Naive thymus-derived CD8-positive, alpha-beta T cell (primary cell): ENCODE data around the gene PTCH2. TPM values are rescaled to one million over a fixed set of nuclear protein-coding genes. Genes with fewer than 3 reads are reported as not detected.

Experiments
- ATAC-seq, 2 donors: fragments of 150-1000 bp; cut with Tn5 transposase in 1 of 2; sonication (Bioruptor Pico), chemical (Tn5 transposase) in 1 of 2; 1 replicate in 1 of 2; 2 replicates in 1 of 2; pipeline ENCODE4 v1.10.0; 2021; ENCODE audit warnings: mild to moderate bottlenecking in 2 of 2, moderate library complexity in 2 of 2
- POLR2A ChIA-PET: fragments of 350-600 bp; sonication (Branson Sonifier 250); formaldehyde crosslinking; loops from one replicate; lab custom pipeline; 2021; ENCODE audit warnings: antibody characterized with exemption; lab: Charles Lee
- DNase-seq, 10 donors: peaks; one replicate each; pipeline versions ENCODE4 v3.0.0 to v3.0.0-alpha.2; 2020 to 2022
- H3K27ac Mint-ChIP-seq, 10 donors: one replicate each; pipeline ENCODE4 v1.8.0; 2020 to 2022; ENCODE audit warnings: mild to moderate bottlenecking in 10 of 10, mixed read lengths in 10 of 10, moderate library complexity in 4 of 10, inconsistent platforms in 1 of 10
- H3K27me3 Mint-ChIP-seq, 5 donors: one replicate each; pipeline ENCODE4 v1.8.0; 2021 to 2022; ENCODE audit warnings: mixed read lengths in 5 of 5
- H3K36me3 Mint-ChIP-seq, 3 donors: one replicate each; pipeline ENCODE4 v1.8.0; 2020 to 2022; ENCODE audit warnings: mixed read lengths in 3 of 3, mild to moderate bottlenecking in 2 of 3, inconsistent platforms in 1 of 3
- H3K4me1 Mint-ChIP-seq, 4 donors: one replicate each; pipeline ENCODE4 v1.8.0; 2021 to 2022; ENCODE audit warnings: mixed read lengths in 4 of 4
- H3K4me3 Mint-ChIP-seq, 10 donors: one replicate each; pipeline ENCODE4 v1.8.0; 2020 to 2022; ENCODE audit warnings: mild to moderate bottlenecking in 10 of 10, mixed read lengths in 10 of 10, moderate library complexity in 6 of 10, inconsistent platforms in 1 of 10
- H3K9me3 Mint-ChIP-seq, 9 donors: one replicate each; pipeline ENCODE4 v1.8.0; 2020 to 2022; ENCODE audit warnings: mixed read lengths in 9 of 9, mild to moderate bottlenecking in 3 of 9, inconsistent platforms in 1 of 9, moderate library complexity in 1 of 9
- polyA plus RNA-seq, 3 donors: library from polyadenylated mRNA; unstranded; fragments of 300-500 nt; fragmentation: Illumina TruSeq; gene quantifications; one replicate each; pipeline ENCODE4 v1.2.3, GENCODE V29; 2021
- total RNA-seq, 8 experiments: library from RNA in 2 of 8; stranded (reverse) in 2 of 8; gene quantifications; one replicate each; pipeline ENCODE4 v1.2.3 and lab custom pipeline; 2021 to 2026

The PTCH2 gene
- total and polyA plus RNA-seq, 5 experiments from 2014 or later = 1.6 to 2.0 TPM; not detected in 3

GRCh38 chr1:44792736-44793502, 50.1 kb downstream of the PTCH2 start:
- Mint-ChIP-seq H3K27ac (peak overlapping the region in 2 of 10 donors; percentile 34 to 37), H3K9me3 (no peaks in the 10 kb centered on the region), H3K4me1 (no peaks in the 10 kb centered on the region), H3K27me3 (no peaks in the 10 kb centered on the region), H3K4me3 (peak overlapping the region in 1 of 10 donors; percentile 32), H3K36me3 (no peaks in the 10 kb centered on the region)
- POLR2A ChIA-PET = interaction anchor here (0.8 to 11.9 kb wide), 4 partner anchors 21 to 65 kb away, joined by 3 to 100 read pairs (median 4); partner anchors contain the start of gene RNU5D-1
- ATAC-seq = no peak
- no peak for DNase-seq

- H3K27me3 Mint-ChIP-seq = no peaks in the 10 kb centered on the region
- H3K4me3 Mint-ChIP-seq = no peak overlapping the region
- H3K9me3 Mint-ChIP-seq = no peaks in the 10 kb centered on the region
- DNase-seq = no peak
- H3K36me3 Mint-ChIP-seq = no peaks in the 10 kb centered on the region
- POLR2A ChIA-PET = interaction anchor here (0.8 to 11.9 kb wide), 5 partner anchors 9 to 512 kb away, joined by 3 to 100 read pairs (median 4); partner anchors contain the start of genes HECTD3 and PLK3
- peaks cover 4 to 5% (median 4%) of the 10 kb centered on the region in 4 donors for H3K4me1 Mint-ChIP-seq
- H3K27ac Mint-ChIP-seq = peak overlapping the region in 3 of 10 donors; percentile 3 to 70 (median 65)
- ATAC-seq = no peak
Measured at GRCh38 chr1:44790968-44791801, 51.9 kb downstream of the PTCH2 start.

DNA sequence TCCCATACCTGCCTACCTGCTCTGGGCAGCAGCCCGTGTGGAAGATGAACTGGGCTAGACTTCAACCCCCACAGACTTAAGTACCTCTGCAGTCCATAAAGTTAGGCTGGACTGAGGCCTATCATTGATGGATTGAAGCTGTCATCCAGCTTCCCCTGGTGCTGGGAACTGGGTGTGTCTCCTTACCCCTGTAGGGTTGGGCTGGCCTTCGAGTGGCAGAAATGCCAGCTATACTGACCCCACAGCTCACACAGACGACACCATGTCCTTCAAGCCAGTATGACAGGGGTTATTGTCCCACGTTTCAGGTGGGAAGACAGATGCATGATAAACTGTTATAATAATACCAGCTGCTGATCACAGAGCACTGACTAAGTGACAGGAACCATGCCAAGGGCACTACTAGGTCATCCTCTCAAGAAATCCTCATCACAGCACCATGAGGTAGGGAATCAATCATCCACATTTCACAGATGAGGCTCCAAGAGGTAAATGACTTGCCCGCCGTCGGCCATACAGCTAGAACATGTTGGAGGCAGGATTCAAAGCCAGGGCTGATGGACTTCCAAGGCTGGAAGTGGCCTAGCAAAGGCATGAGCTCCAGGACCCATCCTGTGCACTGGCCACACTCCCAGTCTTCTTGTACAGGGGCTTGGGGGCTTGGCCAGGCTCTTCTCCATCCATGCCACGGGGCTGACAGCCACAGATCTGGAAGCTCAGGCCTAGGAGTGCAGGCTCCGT, 54.8 kb downstream of the PTCH2 start, which contains the start of gene BEST4:
BEST4 (minus strand) TSS at position 51 of the 741 bp plus-strand sequence. CDS start 465 bp downstream, outside the sequence.
- POLR2A ChIA-PET = interaction anchor here (0.6 to 11.9 kb wide), 9 partner anchors 12 to 198 kb away, joined by 3 to 100 read pairs (median 5); partner anchors contain the start of genes BTBD19, EIF2B3, PLK3 and RPS8
- Mint-ChIP-seq H3K36me3 (no peaks in the 10 kb centered on the region), H3K27me3 (no peaks in the 10 kb centered on the region), H3K27ac (peak within 1 kb of the TSS in 4 of 10 donors; percentile 20 to 89 (median 24)), H3K4me1 (peaks cover 16 to 29% (median 28%) of the 10 kb centered on the region in 4 donors), H3K4me3 (peak within 1 kb of the TSS in 2 of 10 donors; percentile 10 to 26), H3K9me3 (no peaks in the 10 kb centered on the region)
- ATAC-seq = no peak
- no peak for DNase-seq

DNA sequence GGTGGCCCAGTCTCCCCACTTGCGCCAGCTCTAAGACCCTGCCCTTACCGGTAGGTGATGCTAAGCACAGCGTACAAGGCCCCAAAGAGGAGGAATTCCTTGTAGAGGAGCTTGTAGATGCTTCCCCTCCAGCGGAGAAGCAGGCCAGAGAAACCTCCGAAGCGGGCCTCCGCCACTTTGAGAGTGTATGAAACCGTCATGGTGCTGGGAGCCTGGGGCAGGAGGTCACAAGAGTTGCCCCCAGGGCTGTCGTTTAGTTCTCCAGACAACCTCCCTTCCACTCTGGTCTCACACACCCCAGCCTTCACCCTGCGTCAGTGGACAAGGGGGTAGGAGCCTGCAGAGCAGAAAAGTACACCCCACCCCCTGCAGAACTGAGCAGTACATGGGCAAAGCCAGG, 55.5 kb downstream of the PTCH2 start:
- DNase-seq (no peak), ATAC-seq (no peak)
- Mint-ChIP-seq H3K36me3 (no peaks in the 10 kb centered on the region), H3K4me1 (peaks cover 16 to 34% (median 29%) of the 10 kb centered on the region in 4 donors), H3K27ac (peak overlapping the region in 1 of 10 donors; percentile 7), H3K4me3 (peak overlapping the region in 1 of 10 donors; percentile 10), H3K27me3 (no peaks in the 10 kb centered on the region), H3K9me3 (no peaks in the 10 kb centered on the region)
- POLR2A ChIA-PET = interaction anchor here (0.6 to 11.9 kb wide), 10 partner anchors 12 to 1560 kb away, joined by 3 to 100 read pairs (median 20); partner anchors contain the start of genes BTBD19, DYNLT4, EIF2B3 and HECTD3

- Mint-ChIP-seq H3K4me3 (peak overlapping the region; percentile 69 to 84 (median 80)), H3K27me3 (no peaks in the 10 kb centered on the region), H3K9me3 (no peaks in the 10 kb centered on the region), H3K36me3 (peaks cover 0 to 4% (median 0%) of the 10 kb centered on the region in 3 donors), H3K27ac (peak overlapping the region; percentile 35 to 95 (median 88)), H3K4me1 (peaks cover 16 to 34% (median 29%) of the 10 kb centered on the region in 4 donors)
- POLR2A ChIA-PET = interaction anchor here (0.5 to 11.9 kb wide), 11 partner anchors 11 to 1560 kb away, joined by 3 to 100 read pairs (median 19); partner anchors contain the start of genes BTBD19, DYNLT4, HECTD3 and PLK3
- DNase-seq (no peak), ATAC-seq (no peak)
Measured at GRCh38 chr1:44786841-44787426, 56.1 kb downstream of the PTCH2 start.

GRCh38 chr1:44786138-44786840, 56.8 kb downstream of the PTCH2 start:
- POLR2A ChIA-PET = interaction anchor here (0.5 to 11.9 kb wide), 15 partner anchors 10 to 1339 kb away, joined by 3 to 100 read pairs (median 6); partner anchors contain the start of genes BTBD19, DYNLT4, HECTD3 and PLK3
- H3K27me3 Mint-ChIP-seq = no peaks in the 10 kb centered on the region
- ATAC-seq (peak; percentile 75 to 77), DNase-seq (peak; percentile 64 to 91 (median 79))
- peaks cover 16 to 34% (median 30%) of the 10 kb centered on the region in 4 donors for H3K4me1 Mint-ChIP-seq
- peaks cover 0 to 7% (median under 1%) of the 10 kb centered on the region in 3 donors for H3K36me3 Mint-ChIP-seq
- H3K9me3 Mint-ChIP-seq = no peaks in the 10 kb centered on the region
- peak overlapping the region; percentile 35 to 95 (median 88) for H3K27ac Mint-ChIP-seq
- peak overlapping the region; percentile 69 to 84 (median 80) for H3K4me3 Mint-ChIP-seq

- no peaks in the 10 kb centered on the region for H3K27me3 Mint-ChIP-seq
- ATAC-seq (no peak), DNase-seq (no peak)
- H3K27ac Mint-ChIP-seq = peak overlapping the region; percentile 57 to 95 (median 88)
- peaks cover 16 to 34% (median 30%) of the 10 kb centered on the region in 4 donors for H3K4me1 Mint-ChIP-seq
- no peaks in the 10 kb centered on the region for H3K9me3 Mint-ChIP-seq
- POLR2A ChIA-PET = interaction anchor here (0.5 to 11.9 kb wide), 17 partner anchors 9 to 518 kb away, joined by 3 to 100 read pairs (median 5); partner anchors contain the start of genes BTBD19, DYNLT4, EIF2B3 and HECTD3
- H3K4me3 Mint-ChIP-seq = peak overlapping the region; percentile 74 to 84 (median 80)
- H3K36me3 Mint-ChIP-seq = peaks cover 0 to 13% (median 6%) of the 10 kb centered on the region in 3 donors
Measured at GRCh38 chr1:44785501-44786137, 57.4 kb downstream of the PTCH2 start.

DNA sequence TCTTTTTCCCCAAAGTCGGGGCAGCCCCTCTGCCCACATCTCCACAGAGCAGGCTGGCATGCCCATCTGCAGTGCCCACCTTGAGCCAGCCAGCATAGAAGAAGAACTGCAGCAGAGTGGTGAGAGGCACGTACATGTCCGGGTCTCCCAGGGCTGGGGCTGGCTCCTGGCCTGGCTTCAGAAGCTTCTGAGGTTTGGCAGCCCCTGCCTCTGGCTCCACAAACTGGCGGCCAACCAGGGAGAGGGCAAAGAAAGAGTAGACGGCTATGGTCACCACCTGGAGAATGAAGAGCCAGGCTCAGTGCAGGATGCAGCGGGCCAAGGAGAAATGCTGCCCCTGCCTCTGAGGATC, 58.0 kb downstream of the PTCH2 start:
- H3K27ac Mint-ChIP-seq = peak overlapping the region; percentile 66 to 95 (median 84)
- H3K36me3 Mint-ChIP-seq = peaks cover 0 to 19% (median 11%) of the 10 kb centered on the region in 3 donors
- POLR2A ChIA-PET = interaction anchor here (0.6 to 11.9 kb wide), 16 partner anchors 9 to 519 kb away, joined by 3 to 100 read pairs (median 6); partner anchors contain the start of genes BTBD19, DYNLT4, EIF2B3 and HECTD3
- ATAC-seq (peak in 1 of 2 donors; percentile 1), DNase-seq (no peak)
- H3K4me3 Mint-ChIP-seq = peak overlapping the region; percentile 70 to 84 (median 80)
- H3K27me3 Mint-ChIP-seq = no peaks in the 10 kb centered on the region
- H3K9me3 Mint-ChIP-seq = no peaks in the 10 kb centered on the region
- H3K4me1 Mint-ChIP-seq = peaks cover 16 to 34% (median 30%) of the 10 kb centered on the region in 4 donors

DNA sequence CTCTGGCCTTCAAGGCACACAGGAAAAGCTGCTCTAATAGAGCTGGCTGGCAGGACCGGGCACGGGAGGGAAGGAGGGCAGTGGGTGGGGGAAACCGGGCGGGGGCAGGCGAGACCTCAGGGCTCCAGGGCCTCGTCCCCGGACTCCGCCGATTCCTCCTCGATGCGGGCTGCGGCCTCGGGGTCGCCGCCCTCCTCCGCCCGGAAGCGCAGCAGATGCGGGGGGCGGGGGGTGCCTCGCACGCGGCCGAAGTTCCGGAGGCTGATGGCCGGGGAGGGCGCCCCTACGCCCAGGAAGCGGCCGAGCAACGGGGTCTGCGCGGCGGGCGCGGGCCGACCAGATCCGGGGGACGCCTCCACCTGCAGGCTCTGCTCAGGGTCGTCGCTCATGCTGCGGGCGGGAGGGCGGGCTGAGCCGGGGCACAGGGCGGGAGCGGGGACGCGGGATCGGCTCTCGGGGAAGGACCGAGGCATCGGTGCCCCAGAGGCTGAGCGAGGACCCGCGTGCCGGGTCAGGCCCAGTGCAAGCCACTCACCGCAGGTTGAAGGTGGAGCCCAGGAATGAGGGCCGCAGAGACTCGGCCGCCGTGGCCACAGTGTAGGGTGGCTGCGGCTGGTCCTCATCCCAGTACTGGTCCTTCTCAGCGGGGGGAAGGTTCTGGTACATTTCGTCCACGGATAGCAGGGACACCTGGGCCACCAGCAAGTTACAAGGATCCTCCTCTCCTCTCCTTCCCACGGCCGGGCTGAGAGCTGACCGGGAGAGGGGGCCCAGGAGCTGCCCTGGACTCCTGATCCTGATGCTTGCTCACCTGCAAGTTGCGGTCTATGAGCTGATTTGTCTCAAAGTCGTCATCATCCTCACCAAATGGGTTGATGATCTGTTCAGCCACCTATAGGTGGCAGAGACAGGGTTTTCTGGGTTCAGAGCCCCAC, 58.7 kb downstream of the PTCH2 start:
- peaks cover 0 to 26% (median 11%) of the 10 kb centered on the region in 3 donors for H3K36me3 Mint-ChIP-seq
- peaks cover 16 to 34% (median 30%) of the 10 kb centered on the region in 4 donors for H3K4me1 Mint-ChIP-seq
- peak in 3 of 10 donors; percentile 30 to 34 (median 32) for DNase-seq
- H3K9me3 Mint-ChIP-seq = no peaks in the 10 kb centered on the region
- peak overlapping the region; percentile 70 to 84 (median 80) for H3K4me3 Mint-ChIP-seq
- peak overlapping the region; percentile 66 to 95 (median 84) for H3K27ac Mint-ChIP-seq
- POLR2A ChIA-PET = interaction anchor here (0.6 to 11.9 kb wide), 16 partner anchors 8 to 519 kb away, joined by 3 to 100 read pairs (median 6); partner anchors contain the start of genes BTBD19, DYNLT4, EIF2B3 and HECTD3
- ATAC-seq = peak; percentile 37 to 52
- no peaks in the 10 kb centered on the region for H3K27me3 Mint-ChIP-seq
